HG03045 (cell line): Measurements from ENCODE around the gene DFFB.
A peak's percentile ranks its signal among the peaks of the same experiment; 100 is the strongest.
"Not testable (repeated sequence)": the region's sequence is repeated elsewhere in the genome, so short reads cannot be mapped to it uniquely, and the experiment has no call there.

Experiments
- ATAC-seq: cut with Tn5 transposase; IDR thresholded peaks from one replicate; pipeline ENCODE4 v1.9.1; 2021; ENCODE audit warnings: mild to moderate bottlenecking, moderate library complexity; ENCODE audit not compliant: unreplicated experiment

The DFFB gene

GRCh38 chr1:3856923-3857790 is at the start of gene DFFB, which contains the start of gene CEP104:
Gene DFFB (plus strand): TSS chr1:3857476. CDS start chr1:3857604, 128 bp downstream.
Gene CEP104 (minus strand): TSS chr1:3857211. CDS start chr1:3852407, 4,804 bp downstream.
- peak; percentile 94 for ATAC-seq

- no peak for ATAC-seq
Measured at GRCh38 chr1:3807769-3808168, 49.5 kb upstream of the DFFB start.

- no peak for ATAC-seq
Measured at GRCh38 chr1:3809680-3810079, 47.6 kb upstream of the DFFB start.

GRCh38 chr1:3810149-3810761 is 47.0 kb upstream of the DFFB start:
- ATAC-seq, result not testable (repeated sequence)

- no peak for ATAC-seq
Measured at GRCh38 chr1:3811595-3811911, 45.7 kb upstream of the DFFB start.

- no peak for ATAC-seq
Measured at GRCh38 chr1:3814065-3814464, 43.2 kb upstream of the DFFB start.

- no peak for ATAC-seq
Measured at GRCh38 chr1:3814771-3815561, 42.3 kb upstream of the DFFB start.

GRCh38 chr1:3816331-3817137 is 40.7 kb upstream of the DFFB start:
- ATAC-seq, result no peak

GRCh38 chr1:3817138-3817740 is 40.0 kb upstream of the DFFB start:
- ATAC-seq, result no peak

- ATAC-seq, result no peak
Measured at GRCh38 chr1:3817821-3818597, 39.3 kb upstream of the DFFB start.

GRCh38 chr1:3819771-3820200 is 37.5 kb upstream of the DFFB start:
- ATAC-seq, result no peak

- ATAC-seq, result no peak
Measured at GRCh38 chr1:3820316-3820715, 37.0 kb upstream of the DFFB start.

GRCh38 chr1:3821004-3821403 is 36.3 kb upstream of the DFFB start:
- ATAC-seq, result no peak

- no peak for ATAC-seq
Measured at GRCh38 chr1:3821447-3821846, 35.8 kb upstream of the DFFB start.

- ATAC-seq, result no peak
Measured at GRCh38 chr1:3821908-3822307, 35.4 kb upstream of the DFFB start.

- no peak for ATAC-seq
Measured at GRCh38 chr1:3822421-3822820, 34.9 kb upstream of the DFFB start.

- no peak for ATAC-seq
Measured at GRCh38 chr1:3824650-3825049, 32.6 kb upstream of the DFFB start.

- ATAC-seq, result no peak
Measured at GRCh38 chr1:3825356-3825755, 31.9 kb upstream of the DFFB start.

GRCh38 chr1:3827813-3828307 is 29.4 kb upstream of the DFFB start:
- ATAC-seq, result no peak
